ENCODE measurements around the gene MBD3L3.
A peak's percentile ranks its signal among the peaks of the same experiment; 100 is the strongest.
"Not testable (repeated sequence)": the region's sequence is repeated elsewhere in the genome, so short reads cannot be mapped to it uniquely, and the experiment has no call there.

MBD3L3 gene

DNA sequence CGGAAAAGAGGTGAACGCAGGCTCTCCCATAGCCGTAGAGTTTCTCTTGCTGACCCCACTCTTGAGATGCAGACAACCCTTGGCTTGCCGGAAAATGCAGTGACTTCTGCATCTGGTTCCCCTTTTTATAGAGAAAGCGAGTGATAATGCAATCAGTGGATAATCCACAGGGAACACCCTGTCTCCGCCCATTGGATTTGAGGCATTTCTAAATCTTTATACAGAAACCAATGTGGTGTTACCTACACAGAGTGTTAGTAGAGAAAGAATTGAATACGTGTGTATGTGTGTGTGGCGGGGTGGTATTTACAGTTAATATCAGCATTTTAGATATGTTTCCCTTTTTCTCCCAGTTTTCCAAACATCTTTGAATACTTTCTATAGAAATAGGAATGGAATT is at the start of gene MBD3L3:
Gene MBD3L3 (minus strand): TSS at position 101 of the 400 bp plus-strand sequence. CDS start 71 bp downstream, at position 30.
- DNase-seq: not testable (repeated sequence)

DNA sequence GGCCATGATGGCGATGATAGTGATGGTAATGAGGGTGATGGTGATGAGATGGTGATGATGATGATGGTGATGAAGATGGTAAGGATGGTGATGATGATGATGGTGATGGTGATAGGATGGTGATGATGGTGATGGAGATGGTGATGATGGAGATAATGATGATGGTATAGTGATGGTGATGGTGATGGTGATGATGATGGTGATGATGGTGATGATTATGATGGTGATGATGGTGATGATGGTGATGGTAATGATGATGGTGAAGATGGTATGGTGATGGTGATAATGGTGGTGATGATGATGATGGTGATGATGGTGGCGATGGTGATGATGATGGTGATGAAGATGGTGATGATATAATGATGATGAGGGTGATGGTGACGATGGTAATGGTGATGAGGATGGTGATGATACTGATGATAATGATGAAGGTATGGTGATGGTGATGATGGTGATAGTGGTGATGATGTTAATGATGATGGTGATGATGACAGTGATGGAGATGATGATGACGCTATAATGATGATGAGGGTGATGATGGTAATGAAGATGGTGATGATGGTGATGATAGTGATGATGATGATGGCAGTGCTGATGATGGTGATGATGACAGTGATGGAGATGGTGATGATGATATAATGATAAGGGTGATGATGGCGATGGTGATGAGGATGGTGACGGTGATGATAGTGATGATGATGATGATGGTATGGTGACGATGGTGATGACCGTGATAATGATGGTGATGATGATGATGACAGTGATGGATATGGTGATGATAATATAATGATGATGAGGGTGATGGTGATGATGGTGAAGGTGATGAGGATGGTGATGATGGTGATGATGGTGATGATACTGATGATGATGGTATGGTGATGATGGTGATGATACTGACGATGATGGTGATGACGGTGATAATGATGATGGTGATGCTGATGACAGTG is 48.5 kb upstream of the MBD3L3 start:
- no peak for DNase-seq

DNA sequence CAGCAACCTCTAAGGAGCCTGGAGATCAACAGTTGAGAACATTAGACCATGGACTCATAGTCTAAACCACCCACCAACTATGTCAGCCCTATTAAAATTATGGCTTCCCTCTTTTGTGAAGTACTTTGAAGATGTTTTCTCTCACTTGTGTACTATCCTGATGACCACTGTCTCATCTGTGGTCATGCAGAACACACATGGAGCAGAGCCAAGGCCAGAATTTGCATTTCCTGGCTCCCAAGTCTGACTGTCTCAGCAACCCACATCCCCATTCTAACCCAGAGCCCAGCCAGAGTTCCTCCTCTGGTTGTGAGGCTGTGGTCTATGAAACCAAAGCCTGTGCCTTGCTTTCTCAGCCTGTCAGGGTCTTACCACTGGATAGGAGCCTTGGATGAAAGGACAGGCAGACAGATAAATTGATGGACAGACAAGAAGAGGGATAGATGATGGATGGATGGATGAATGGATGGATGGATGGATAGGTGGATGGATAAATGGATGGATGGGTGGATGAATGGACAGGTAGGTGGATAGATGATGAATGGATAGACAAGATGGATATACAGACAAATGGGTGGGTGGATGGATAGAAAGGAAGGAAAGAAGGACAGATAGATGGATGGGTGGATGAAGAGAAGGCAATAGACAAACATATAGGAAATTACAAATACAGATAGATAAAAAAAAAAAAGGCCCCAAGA is 46.4 kb upstream of the MBD3L3 start:
- no peak for DNase-seq

DNA sequence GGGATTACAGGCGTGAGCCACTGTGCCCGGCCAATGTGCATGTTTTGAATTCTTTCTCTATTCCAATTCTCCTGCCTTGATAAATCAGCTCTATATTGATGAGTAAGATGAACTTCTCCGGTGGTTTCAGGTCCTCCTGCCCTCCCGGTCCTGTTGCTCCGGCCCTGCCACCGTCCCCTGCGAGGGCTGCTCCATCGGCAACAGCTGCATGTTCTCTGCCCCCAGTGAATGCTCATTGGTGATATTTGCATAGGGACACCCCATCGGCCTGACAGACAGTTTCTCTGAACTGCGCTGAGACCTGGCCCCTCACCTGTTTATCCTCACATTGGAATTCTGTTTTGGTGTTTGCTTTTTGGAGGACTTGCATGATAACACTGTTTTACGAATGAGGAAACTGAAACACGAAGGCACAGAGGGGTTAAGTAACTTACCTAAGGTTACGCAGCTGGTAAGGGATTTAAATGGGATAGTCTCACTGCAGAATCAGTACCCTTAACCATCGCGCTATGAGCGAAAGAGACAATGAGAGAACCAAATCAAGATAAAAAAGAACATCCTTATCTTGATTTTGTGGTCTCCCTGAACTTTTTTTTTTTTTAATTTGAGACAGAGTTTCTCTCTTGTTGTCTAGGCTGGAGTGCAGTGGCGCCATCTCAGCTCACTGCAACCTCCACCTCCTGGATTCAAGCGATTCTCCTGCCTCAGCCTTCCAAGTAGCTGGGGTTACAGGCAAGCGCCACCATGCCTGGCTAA is 43.2 kb upstream of the MBD3L3 start:
- no peak for DNase-seq

DNA sequence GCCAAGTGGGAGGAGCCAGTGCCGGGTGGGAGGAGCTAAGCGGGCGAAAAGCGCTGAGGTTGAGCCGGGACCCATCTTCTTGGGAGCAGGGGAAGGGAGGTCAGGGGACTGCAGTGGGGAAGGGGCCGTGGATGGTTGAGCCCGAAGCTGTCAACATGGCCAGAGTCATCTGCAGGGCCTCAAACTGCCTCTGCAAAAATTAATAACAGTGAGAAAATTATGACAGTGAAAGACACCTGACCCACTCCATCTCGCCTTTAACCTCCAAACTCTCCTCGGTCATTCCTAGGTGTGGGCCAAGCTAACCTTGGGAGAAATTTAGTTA is 41.1 kb upstream of the MBD3L3 start:
- DNase-seq: no peak

DNA sequence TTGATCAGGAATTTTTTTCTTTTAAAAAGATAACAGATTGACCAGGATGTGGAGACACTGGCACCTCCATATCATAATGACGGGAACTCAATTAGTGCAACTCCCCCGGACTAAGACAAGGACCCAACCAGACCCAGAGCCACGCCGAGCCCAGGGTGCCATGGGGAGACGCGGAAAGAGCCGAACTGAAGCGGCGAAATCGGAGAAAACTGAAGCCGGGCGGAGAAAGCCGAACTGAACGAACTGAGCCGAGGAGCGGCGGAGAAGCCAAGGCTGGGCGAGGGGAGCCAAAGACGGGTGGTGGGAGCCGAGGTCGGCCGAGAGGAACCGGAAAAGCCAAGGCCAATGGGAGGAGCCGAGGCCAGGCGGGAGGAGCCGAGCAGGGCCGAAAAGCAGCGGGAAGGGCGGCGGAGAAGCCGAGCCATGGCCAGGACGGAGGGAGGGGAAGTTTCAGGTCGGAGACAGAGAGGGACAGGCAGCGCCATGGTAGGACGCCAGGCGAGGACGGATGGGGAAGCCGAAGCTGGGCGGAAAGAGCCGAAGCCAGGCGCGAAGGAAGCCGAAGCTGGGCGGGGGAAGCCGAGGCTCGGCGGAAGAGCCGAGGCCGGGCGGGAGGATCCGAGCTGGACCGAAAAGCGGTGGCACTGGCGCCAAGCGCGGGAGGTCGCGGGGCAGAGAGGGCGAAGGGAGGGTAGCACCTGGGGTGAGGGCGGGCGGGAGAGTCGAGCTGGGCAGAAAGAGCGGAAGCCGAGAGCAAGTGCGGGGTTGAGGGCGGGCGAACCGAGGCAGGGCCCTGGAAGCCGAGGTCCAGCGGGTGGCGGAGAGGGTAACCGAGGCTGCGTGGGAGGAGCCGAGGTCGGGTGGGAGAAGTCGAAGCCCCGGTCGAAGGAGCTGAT is 40.5 kb upstream of the MBD3L3 start:
- peak; percentile 76 for DNase-seq

DNA sequence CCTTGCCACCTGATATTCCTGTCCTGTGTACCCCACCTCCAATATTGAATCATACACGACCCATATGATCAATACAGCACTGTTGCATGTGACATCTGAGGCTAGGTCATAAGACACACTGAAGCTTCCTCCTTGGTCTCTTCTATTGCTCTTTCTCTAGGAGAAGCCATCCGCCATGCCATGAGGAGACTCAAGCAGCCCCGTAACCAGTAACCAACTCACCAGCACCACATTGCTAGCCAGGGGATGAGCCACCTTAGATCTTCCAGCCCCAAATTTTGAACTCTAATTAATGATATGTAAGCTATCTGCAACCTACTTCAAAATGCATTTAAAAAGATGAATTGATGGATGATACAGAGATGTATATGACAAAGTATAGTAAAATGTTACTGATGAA is 39.6 kb upstream of the MBD3L3 start:
- DNase-seq: no peak

DNA sequence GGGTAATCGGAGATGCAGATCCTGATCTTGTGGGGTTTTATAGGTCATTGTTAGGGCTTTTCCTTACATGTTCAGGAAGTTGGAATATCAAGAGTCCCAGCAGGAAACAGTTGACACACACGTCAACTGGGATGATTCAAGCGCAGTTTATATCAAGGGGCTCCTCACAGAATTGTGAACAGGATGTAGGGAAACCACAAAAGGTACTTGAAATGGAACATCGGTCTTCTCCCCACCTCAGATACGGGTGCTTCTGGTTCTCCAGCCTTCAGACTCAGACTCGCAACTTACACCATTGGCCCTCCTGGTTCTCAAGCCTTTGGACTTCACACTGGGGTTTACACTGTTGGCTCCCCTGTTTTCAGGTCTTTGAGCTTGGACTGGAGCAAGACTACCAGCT is 30.5 kb upstream of the MBD3L3 start:
- DNase-seq: no peak

DNA sequence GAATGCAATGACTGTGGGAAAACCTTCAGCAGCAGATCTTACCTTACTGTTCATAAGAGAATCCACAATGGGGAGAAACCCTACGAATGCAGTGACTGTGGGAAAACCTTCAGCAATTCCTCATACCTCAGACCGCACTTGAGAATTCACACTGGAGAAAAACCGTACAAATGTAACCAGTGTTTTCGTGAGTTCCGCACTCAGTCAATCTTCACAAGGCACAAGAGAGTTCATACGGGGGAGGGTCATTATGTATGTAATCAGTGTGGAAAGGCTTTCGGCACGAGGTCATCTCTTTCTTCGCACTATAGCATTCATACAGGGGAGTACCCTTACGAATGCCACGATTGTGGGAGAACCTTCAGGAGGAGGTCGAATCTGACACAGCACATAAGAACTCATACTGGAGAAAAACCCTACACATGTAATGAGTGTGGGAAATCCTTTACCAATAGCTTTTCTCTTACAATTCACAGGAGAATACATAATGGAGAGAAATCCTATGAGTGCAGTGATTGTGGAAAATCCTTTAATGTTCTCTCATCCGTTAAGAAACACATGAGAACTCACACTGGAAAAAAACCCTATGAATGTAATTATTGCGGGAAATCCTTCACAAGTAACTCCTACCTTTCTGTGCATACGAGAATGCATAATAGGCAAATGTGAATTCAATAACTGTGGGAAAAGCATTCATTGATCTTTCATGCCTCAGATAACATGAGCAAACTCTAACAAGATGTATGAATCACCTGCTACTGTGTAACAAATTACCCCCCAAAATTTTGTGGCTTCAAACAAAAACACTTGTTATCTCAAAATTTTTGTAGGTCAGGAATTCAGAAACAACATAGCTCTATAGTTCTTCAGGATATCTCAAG is 24.8 kb upstream of the MBD3L3 start:
- no peak for DNase-seq

DNA sequence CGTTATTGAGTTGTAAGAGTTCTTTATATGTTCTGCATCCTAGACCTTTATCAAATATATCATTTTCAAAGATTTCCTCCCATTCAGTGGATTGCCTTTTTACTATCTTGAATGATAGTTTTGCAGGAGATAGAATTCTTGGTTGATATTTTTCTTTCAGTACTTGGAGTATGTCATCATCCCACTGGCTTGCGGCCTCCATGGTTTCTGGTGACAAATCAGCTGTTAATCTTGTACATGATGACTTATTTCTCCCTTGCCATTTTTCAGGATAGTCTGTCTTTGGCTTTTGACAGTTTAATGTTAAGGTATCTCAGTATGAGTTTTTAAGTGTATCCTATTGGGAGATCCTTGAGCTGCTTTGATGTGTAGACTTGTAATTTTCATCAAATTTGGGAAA is 19.5 kb upstream of the MBD3L3 start:
- DNase-seq: no peak

DNA sequence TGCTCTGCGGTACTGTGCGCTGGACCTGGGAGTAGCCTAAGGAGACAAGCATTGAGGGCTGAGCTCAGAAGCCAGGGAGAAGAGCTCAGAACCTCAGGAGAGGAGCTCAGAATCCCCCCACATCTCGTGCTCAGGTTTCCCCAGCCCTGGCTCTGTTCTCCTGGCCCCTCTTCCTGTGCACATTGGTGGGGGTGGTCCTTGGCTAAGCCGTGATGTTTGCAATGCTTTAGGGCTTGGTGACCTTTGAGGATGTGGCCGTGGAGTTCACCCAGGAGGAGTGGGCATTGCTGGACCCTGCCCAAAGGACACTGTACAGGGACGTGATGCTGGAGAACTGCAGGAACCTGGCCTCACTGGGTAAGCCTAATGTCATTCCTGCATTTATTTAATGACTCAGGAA is 17.7 kb upstream of the MBD3L3 start:
- DNase-seq: no peak

DNA sequence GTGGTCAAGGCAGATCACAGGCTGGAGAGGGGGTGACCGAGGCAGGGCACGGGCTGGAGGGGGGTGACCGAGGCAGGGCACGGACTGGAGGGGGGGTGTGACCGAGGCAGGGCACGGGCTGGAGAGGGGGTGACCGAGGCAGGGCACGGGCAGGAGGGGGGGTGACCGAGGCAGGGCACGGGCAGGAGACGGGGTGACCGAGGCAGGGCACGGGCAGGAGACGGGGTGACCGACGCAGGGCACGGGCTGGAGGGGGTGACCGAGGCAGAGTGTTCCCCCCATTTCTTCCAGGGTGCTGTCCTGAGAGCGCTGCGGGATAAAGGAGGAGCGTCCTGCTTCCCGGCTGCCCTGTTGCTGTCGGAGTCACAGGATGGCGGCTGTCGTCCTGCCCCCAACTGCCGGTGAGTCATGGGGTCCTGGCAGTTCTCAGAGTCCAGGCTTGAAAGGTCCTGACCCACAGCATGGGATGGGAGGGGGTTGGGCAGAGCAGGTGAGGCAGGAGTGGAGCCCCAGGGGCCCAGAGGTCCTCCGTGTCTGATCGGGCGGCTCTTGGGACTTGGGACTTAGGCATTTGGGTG is 16.3 kb upstream of the MBD3L3 start:
- no peak for DNase-seq

DNA sequence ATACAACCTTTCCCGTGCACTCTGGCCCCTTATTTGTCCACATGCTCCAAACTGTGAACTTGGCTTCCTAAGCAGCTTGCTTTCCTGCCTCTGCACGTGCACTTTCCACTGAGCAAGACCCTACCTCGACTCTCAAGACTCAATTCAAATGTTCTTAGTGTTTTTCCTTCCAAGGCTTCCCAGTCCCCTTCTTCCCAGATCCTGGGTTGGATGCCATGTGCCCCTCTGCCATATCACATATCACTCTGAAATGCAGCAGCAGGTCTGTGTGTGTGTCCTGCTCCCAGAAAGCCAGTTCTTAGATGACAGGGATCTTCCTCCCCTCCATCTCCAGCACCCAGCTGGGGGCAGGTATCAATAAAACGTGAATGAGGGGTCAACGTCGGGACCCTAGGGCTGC is 14.1 kb upstream of the MBD3L3 start:
- DNase-seq: no peak

DNA sequence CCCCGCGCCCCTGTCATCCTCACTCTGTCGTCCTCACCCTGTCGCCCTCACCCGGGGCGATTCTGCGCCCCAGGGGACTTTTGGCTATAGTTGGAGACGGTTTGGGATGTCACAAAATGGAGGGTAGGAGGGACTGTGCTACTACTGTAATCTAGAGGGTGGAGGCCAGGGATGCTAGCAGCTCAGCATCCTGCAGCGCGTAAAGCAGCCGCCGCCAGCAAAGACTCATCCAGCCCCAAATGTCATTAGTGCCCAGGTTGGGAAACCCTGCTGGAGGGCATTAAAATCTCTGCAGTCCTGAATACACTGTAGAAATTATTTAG is 11.4 kb upstream of the MBD3L3 start:
- no peak for DNase-seq

DNA sequence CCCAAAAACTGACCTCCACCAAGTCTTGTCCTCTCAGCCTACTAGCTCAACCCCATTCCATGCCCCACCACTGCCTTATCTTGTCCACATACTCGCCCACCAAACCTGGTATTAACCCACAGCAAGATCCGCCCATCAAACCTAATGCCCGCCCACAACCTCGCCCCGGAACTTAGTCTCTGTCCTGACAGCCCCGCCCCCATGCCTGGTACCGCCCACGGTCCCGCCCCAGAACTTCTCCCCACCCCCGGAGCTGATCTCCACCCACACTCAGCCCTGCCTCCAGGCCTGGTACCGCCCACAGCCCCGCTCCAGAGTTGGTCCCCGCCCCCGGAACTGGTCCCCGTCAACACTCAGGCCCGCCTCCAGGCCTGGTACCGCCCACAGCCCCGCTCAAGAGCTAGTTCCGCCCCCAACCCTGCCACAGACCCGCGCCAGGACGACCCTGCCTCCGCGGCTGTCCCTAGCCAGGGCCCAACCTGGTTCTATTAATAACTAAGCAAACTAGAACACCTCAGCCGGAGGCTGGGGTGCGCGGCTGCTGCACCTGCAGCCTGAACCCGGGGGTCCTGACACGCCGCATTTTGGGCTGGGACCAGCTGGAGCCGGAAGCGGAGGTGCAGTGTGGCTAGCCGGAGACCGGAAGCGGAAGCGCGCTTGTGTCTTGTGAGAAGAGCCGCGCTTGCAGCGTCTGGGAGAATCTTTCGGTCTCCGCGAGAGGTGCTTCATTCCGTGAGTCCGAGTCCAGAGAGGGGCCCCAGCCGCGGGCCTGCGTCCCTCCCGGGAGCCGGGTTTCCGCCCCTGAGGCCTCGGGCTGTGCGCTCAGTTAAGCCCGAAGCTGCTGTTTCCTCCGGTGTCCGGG is 10.8 kb upstream of the MBD3L3 start, which contains the start of gene ZNF557:
Gene ZNF557 (plus strand): TSS at position 662 of the 862 bp plus-strand sequence. CDS start 5,372 bp downstream, outside the sequence.
- DNase-seq: peak; percentile 61

DNA sequence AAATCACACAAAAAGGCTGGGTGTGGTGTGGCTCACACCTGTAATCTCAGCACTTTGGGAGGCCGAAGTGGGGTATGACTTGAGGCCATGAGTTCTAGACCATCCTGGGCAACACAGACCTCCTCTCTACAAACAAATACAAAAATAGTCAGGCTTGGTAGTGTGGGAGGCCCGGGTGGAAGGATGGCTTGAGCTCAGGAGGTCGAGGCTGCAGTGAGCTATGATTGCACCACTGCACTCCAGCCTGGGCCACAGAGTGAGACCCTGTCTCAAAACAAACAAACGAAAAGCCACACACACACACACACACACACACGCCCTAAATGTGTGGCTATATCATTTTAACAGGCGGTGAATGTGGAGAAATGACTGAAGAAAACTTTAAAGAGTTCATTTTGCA is 10.1 kb upstream of the MBD3L3 start:
- DNase-seq: no peak

DNA sequence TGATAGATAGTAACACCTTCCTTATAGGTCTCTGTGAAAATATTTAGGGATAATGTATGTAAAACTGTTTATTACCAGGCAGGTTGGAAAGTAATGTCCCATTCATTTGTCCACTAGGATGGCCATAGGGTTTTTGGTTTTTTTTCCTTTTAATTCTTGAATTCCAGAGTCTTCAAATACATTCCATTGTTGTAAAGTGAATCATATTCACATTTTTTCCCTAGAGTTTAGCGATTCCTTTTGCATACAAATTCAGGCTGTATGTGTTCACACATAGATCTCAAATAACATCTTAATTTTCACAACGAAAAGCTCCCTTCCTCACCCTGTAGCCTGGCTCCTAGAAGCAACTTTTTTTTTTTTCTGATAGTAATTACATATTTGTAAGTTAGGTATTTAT is 9.2 kb upstream of the MBD3L3 start:
- DNase-seq: no peak

DNA sequence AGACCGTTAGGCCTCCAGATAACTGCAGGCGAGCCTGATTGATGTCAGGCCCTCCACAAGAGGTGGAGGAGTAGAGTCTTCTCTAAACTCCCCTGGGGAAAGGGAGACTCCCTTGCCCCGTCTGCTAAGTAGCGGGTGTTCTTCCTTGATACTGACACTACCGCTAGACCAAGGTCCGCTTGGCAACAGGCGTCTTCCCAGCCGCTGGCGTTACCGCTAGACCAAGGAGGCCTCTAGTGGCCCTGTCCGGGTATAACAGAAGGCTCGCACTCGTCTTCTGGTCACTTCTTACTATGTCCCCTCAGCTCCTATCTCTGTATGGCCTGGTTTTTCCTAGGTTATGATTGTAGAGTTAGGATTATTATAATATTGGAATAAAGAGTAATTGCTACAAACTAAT is 8.6 kb upstream of the MBD3L3 start:
- DNase-seq: not testable (repeated sequence)

DNA sequence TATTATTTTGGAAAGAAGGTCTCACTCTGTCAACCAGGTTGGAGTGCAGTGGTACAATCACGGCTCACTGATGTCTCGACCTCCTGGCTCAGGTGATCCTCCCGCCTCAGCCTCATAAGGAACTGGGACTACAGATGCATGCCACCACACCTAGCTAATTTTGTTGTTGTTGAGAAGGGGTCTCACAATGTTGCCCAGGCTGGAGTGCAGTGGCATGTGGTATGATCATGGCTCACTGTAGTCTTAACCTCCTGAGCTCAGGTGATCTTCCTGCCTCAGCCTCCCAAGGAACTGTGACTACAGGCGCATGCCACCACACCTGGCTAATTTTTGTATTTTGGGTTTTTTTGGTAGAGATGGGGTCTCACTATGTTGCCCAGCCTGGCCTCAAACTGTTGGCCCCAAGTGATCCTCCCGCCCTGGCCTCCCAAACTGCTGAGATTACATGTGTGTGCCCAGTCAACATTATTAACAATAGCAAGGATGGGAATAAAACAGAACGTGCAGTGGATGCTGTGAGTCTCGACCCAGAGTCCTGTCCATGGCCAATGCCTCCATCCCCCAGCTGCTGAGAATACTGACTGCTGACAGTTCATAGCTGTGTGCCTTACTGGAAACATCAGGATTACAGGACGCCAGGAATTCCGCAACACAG is 5.4 kb upstream of the MBD3L3 start:
- no peak for DNase-seq

DNA sequence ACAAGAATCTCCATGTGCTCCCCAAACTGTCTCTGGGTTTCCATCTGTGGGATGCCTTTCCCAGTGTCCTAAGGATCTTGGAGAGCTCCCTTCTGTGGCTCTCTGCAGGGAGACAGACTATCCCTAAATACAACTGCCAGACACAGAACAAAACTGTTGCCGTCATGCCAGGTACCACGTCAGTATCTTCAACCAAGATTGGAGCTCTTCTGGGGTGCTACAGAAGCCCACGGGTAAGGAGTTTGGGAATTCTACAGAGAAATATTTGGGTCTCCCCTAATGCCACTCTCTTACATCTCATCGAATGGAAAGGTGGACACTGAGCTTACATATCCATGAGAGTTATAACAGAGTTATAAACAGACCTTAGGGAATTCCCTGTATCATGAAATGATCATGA is 4.9 kb upstream of the MBD3L3 start:
- no peak for DNase-seq

Measured in cortex of kidney (tissue), 1 donor.